Skeletal muscle satellite cell (primary cell): ENCODE data around the gene KLHDC10.
A peak's percentile ranks its signal among the peaks of the same experiment; 100 is the strongest.
"Not testable (repeated sequence)": the region's sequence is repeated elsewhere in the genome, so short reads cannot be mapped to it uniquely, and the experiment has no call there.

Experiments
- H3K27me3 ChIP-seq: 2 replicates; pipeline ENCODE4 v1.7.0; 2013; ENCODE audit warnings: low read length; ENCODE audit not compliant: control insufficient read depth, insufficient read depth
- H3K36me3 ChIP-seq: 2 replicates; pipeline ENCODE4 v1.7.0; 2013; ENCODE audit warnings: mild to moderate bottlenecking, control low read depth, low read length; ENCODE audit not compliant: insufficient read depth
- H3K4me1 ChIP-seq: 2 replicates; pipeline ENCODE4 v1.7.0; 2013; ENCODE audit warnings: low read length; ENCODE audit not compliant: control insufficient read depth, insufficient read depth
- H3K4me2 ChIP-seq: 2 replicates; pipeline ENCODE4 v1.7.0; 2013; ENCODE audit warnings: mild to moderate bottlenecking, low read length
- H3K4me3 ChIP-seq: 2 replicates; pipeline ENCODE4 v1.7.0; 2013; ENCODE audit warnings: low read length
- H3K9ac ChIP-seq: 2 replicates; pipeline ENCODE4 v1.7.0; 2013; ENCODE audit warnings: mild to moderate bottlenecking, low read depth, low read length, moderate library complexity
- H3K9me3 ChIP-seq: replicated peaks from 2 replicates; pipeline ENCODE4 v1.7.0; 2013; ENCODE audit warnings: mild to moderate bottlenecking, control low read depth, low read length

KLHDC10 gene

GRCh38 chr7:130145424-130146100 is 75.2 kb downstream of the KLHDC10 start:
- peaks cover 23% of the 10 kb centered on the region for H3K4me1 ChIP-seq
- no peak overlapping the region for H3K9ac ChIP-seq
- no peak overlapping the region for H3K4me3 ChIP-seq
- no peaks in the 10 kb centered on the region for H3K36me3 ChIP-seq
- H3K27me3 ChIP-seq = no peaks in the 10 kb centered on the region
- H3K9me3 ChIP-seq = no peaks in the 10 kb centered on the region
- H3K4me2 ChIP-seq = no peak overlapping the region

DNA sequence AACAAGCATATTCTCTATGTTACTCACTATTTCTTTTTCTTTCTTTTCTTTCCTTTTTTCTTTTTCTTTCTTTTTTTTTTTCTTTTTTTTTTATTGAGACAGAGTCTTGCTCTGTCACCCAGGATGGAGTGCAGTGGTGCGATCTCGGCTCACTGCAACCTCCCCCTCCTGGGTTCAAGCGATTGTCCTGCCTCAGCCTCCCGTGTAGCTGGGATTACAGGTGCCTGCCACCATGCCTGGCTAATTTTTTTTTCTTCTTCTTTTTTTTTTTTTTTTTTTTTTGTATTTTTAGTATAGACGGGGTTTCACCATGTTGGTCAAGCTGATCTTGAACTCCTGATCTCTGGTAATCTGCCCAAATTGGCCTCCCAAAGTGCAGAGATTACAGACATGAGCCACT is 75.8 kb downstream of the KLHDC10 start:
- not testable (repeated sequence) for H3K4me2 ChIP-seq, H3K27me3 ChIP-seq, H3K4me3 ChIP-seq, H3K9me3 ChIP-seq, H3K36me3 ChIP-seq, H3K9ac ChIP-seq
- H3K4me1 ChIP-seq = peaks cover 21% of the 10 kb centered on the region

GRCh38 chr7:130146693-130147405 is 76.5 kb downstream of the KLHDC10 start:
- peaks cover 14% of the 10 kb centered on the region for H3K4me1 ChIP-seq
- no peak overlapping the region for H3K9ac ChIP-seq
- H3K4me2 ChIP-seq = no peak overlapping the region
- no peaks in the 10 kb centered on the region for H3K27me3 ChIP-seq
- no peaks in the 10 kb centered on the region for H3K9me3 ChIP-seq
- no peak overlapping the region for H3K4me3 ChIP-seq
- H3K36me3 ChIP-seq = no peaks in the 10 kb centered on the region

- Histone ChIP-seq H3K4me2 (no peak overlapping the region), H3K9ac (no peak overlapping the region), H3K36me3 (no peaks in the 10 kb centered on the region), H3K4me3 (no peak overlapping the region), H3K27me3 (no peaks in the 10 kb centered on the region), H3K4me1 (peaks cover 14% of the 10 kb centered on the region), H3K9me3 (no peaks in the 10 kb centered on the region)
Observed at GRCh38 chr7:130147710-130148325, 77.5 kb downstream of the KLHDC10 start.

GRCh38 chr7:130148561-130148960 is 78.2 kb downstream of the KLHDC10 start:
- peaks cover 19% of the 10 kb centered on the region for H3K4me1 ChIP-seq
- H3K9ac ChIP-seq = no peak overlapping the region
- H3K4me2 ChIP-seq = no peak overlapping the region
- H3K27me3 ChIP-seq = no peaks in the 10 kb centered on the region
- no peaks in the 10 kb centered on the region for H3K9me3 ChIP-seq
- H3K4me3 ChIP-seq = no peak overlapping the region
- no peaks in the 10 kb centered on the region for H3K36me3 ChIP-seq

- Histone ChIP-seq H3K27me3 (no peaks in the 10 kb centered on the region), H3K4me3 (no peak overlapping the region), H3K4me1 (peaks cover 15% of the 10 kb centered on the region), H3K36me3 (no peaks in the 10 kb centered on the region), H3K9me3 (no peaks in the 10 kb centered on the region), H3K9ac (no peak overlapping the region), H3K4me2 (no peak overlapping the region)
Observed at GRCh38 chr7:130149281-130150139, 79.2 kb downstream of the KLHDC10 start.

- Histone ChIP-seq H3K9me3 (no peaks in the 10 kb centered on the region), H3K4me2 (no peak overlapping the region), H3K4me3 (no peak overlapping the region), H3K9ac (no peak overlapping the region), H3K27me3 (no peaks in the 10 kb centered on the region), H3K36me3 (no peaks in the 10 kb centered on the region), H3K4me1 (peaks cover 15% of the 10 kb centered on the region)
Observed at GRCh38 chr7:130150587-130150986, 80.3 kb downstream of the KLHDC10 start.

GRCh38 chr7:130151591-130152492 is 81.5 kb downstream of the KLHDC10 start:
- H3K9me3 ChIP-seq = no peaks in the 10 kb centered on the region
- peaks cover 15% of the 10 kb centered on the region for H3K4me1 ChIP-seq
- H3K4me3 ChIP-seq = no peak overlapping the region
- H3K27me3 ChIP-seq = no peaks in the 10 kb centered on the region
- no peaks in the 10 kb centered on the region for H3K36me3 ChIP-seq
- H3K4me2 ChIP-seq = no peak overlapping the region
- no peak overlapping the region for H3K9ac ChIP-seq

- Histone ChIP-seq H3K36me3 (peaks cover 3% of the 10 kb centered on the region), H3K9me3 (no peaks in the 10 kb centered on the region), H3K4me2 (peak overlapping the region; percentile 32), H3K9ac (no peak overlapping the region), H3K27me3 (no peaks in the 10 kb centered on the region), H3K4me1 (peaks cover 15% of the 10 kb centered on the region), H3K4me3 (no peak overlapping the region)
Observed at GRCh38 chr7:130152493-130153210, 82.3 kb downstream of the KLHDC10 start.

DNA sequence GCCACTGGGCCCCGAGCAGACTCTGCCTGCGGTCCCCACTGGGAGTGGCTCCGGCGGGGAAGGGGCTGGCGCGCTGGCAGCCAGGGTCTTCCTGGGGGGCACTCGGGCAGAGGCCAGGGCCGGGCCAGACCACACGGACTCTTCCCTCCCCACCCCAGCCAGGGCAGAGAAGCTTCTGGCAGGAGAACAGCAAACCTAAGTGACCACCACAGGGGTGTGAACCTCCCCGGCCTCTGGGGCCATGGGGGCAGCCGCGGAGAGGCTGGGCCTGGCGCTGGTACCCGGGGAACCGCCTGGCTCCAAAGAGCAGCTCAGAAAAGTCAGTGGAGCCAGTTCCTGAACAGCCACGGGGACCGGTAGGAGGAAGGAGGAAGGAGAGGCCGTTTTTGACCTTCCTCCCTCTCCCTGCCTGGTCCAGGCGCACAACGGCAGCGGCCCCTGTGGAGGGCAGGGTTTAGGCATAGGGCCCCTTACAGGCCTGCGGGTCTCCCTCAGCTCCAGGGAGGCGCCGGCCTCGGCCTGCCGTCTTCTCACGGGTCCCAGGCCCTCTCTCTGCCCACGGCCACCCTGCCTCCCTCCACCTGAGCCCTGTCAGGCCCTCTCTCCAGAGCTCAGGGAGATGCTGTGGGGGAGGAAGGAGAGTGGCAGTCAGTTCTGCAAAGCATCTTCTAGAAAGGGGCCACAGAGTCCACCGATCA is 83.0 kb downstream of the KLHDC10 start:
- Histone ChIP-seq H3K4me3 (no peak overlapping the region), H3K4me1 (peaks cover 15% of the 10 kb centered on the region), H3K4me2 (peak overlapping the region; percentile 32), H3K9me3 (no peaks in the 10 kb centered on the region), H3K36me3 (peaks cover 3% of the 10 kb centered on the region), H3K27me3 (no peaks in the 10 kb centered on the region), H3K9ac (no peak overlapping the region)
